HEK293 (cell line): Measurements from ENCODE around the gene AIF1.
A peak's percentile ranks its signal among the peaks of the same experiment; 100 is the strongest.

ENCODE experiments used
- CTCF ChIA-PET: fragments of 350-600 bp; formaldehyde crosslinking; extraction: SDS; loops from one replicate; lab custom pipeline; 2021; ENCODE audit warnings: antibody characterized with exemption; lab: Yijun Ruan, JAX
- POLR2A ChIA-PET: fragments of 300-600 bp; formaldehyde crosslinking; extraction: SDS; loops from one replicate; lab custom pipeline; 2020; ENCODE audit warnings: antibody characterized with exemption, inconsistent platforms; lab: Yijun Ruan, JAX
- H3K27ac ChIP-seq: fragments of 200-500 bp; sonication (Bioruptor generic); 2 replicates; pipeline ENCODE4 v1.5.1; 2014; ENCODE audit warnings: low read depth, low read length, control low read depth, inconsistent platforms; ENCODE audit errors: extremely low read depth
- H3K36me3 ChIP-seq, 2 experiments: fragments of 200-500 bp in 1 of 2; sonication (Bioruptor generic) in 1 of 2; 1 replicate in 1 of 2; 2 replicates in 1 of 2; pipeline ENCODE4 v1.5.1; 2014 to 2017; ENCODE audit warnings: inconsistent platforms in 2 of 2, low read length in 2 of 2; ENCODE audit not compliant: control insufficient read depth in 2 of 2, insufficient read depth in 1 of 2
- H3K4me1 ChIP-seq: fragments of 200-500 bp; sonication (Bioruptor generic); 2 replicates; pipeline ENCODE4 v1.5.1; 2014; ENCODE audit warnings: mild to moderate bottlenecking, low read length, inconsistent platforms; ENCODE audit not compliant: control insufficient read depth, insufficient read depth
- H3K4me3 ChIP-seq: 2 replicates; pipeline ENCODE4 v1.5.1; 2011; ENCODE audit warnings: low read depth, mild to moderate bottlenecking, control low read depth, low read length, moderate library complexity
- H3K9me3 ChIP-seq: fragments of 200-500 bp; sonication (Bioruptor generic); 2 replicates; pipeline ENCODE4 v1.5.1; 2014; ENCODE audit warnings: low read depth, low read length, inconsistent platforms; ENCODE audit not compliant: control insufficient read depth, insufficient read depth
- EGR2 ChIP-seq: fragments of 450-650 bp; formaldehyde crosslinking; IDR thresholded peaks from 2 replicates; pipeline ENCODE4 v1.5.1; 2016; ENCODE audit warnings: low read depth, missing biosample characterization, missing genetic modification characterization
- GLIS2 ChIP-seq: fragments of 450-650 bp; formaldehyde crosslinking; IDR thresholded peaks from 2 replicates; pipeline ENCODE4 v1.5.1; 2016; ENCODE audit warnings: missing biosample characterization, missing genetic modification characterization
- HOXD13 ChIP-seq: sonication (generic); formaldehyde crosslinking; IDR thresholded peaks from 2 replicates; pipeline ENCODE4 v1.8.0; 2022; ENCODE audit warnings: missing genetic modification reagents, borderline replicate concordance
- KLF10 ChIP-seq: fragments of 450-650 bp; IDR thresholded peaks from 2 replicates; pipeline ENCODE4 v1.5.1; 2018; ENCODE audit warnings: missing biosample characterization, mild to moderate bottlenecking, missing genetic modification characterization
- PBX3 ChIP-seq: sonication (generic); formaldehyde crosslinking; IDR thresholded peaks from 2 replicates; pipeline ENCODE4 v1.8.1; 2022; ENCODE audit warnings: mild to moderate bottlenecking, moderate library complexity, missing genetic modification reagents
- YY1 ChIP-seq: fragments of 450-650 bp; formaldehyde crosslinking; IDR thresholded peaks from 2 replicates; pipeline ENCODE4 v1.5.1; 2018; ENCODE audit warnings: missing biosample characterization, missing genetic modification characterization
- ZBTB20 ChIP-seq: fragments of 450-650 bp; formaldehyde crosslinking; IDR thresholded peaks from 2 replicates; pipeline ENCODE4 v1.5.1; 2016; ENCODE audit warnings: missing biosample characterization, missing genetic modification characterization
- ZBTB48 ChIP-seq: fragments of 450-650 bp; formaldehyde crosslinking; IDR thresholded peaks from 2 replicates; pipeline ENCODE4 v1.5.1; 2016; ENCODE audit warnings: missing biosample characterization, missing genetic modification characterization
- ZNF214 ChIP-seq: fragments of 450-650 bp; formaldehyde crosslinking; IDR thresholded peaks from 2 replicates; pipeline ENCODE4 v1.5.1; 2017; ENCODE audit warnings: missing biosample characterization, mild to moderate bottlenecking, missing genetic modification characterization, borderline replicate concordance
- ZNF366 ChIP-seq: fragments of 450-650 bp; formaldehyde crosslinking; conservative IDR thresholded peaks from 2 replicates; pipeline ENCODE4 v1.5.1; 2016; ENCODE audit warnings: missing biosample characterization, missing genetic modification characterization
- ZNF37A ChIP-seq: fragments of 450-650 bp; IDR thresholded peaks from 2 replicates; pipeline ENCODE4 v1.5.1; 2018; ENCODE audit warnings: missing biosample characterization, missing genetic modification characterization
- ZNF560 ChIP-seq: fragments of 450-650 bp; formaldehyde crosslinking; IDR thresholded peaks from 2 replicates; pipeline ENCODE4 v1.5.1; 2017; ENCODE audit warnings: missing biosample characterization, missing genetic modification characterization, borderline replicate concordance
- ZNF585B ChIP-seq: fragments of 450-650 bp; formaldehyde crosslinking; IDR thresholded peaks from 2 replicates; pipeline ENCODE4 v1.5.1; 2016; ENCODE audit warnings: missing biosample characterization, missing genetic modification characterization
- ZNF600 ChIP-seq: fragments of 450-650 bp; formaldehyde crosslinking; IDR thresholded peaks from 2 replicates; pipeline ENCODE4 v1.5.1; 2016; ENCODE audit warnings: missing biosample characterization, missing genetic modification characterization
- ZNF658 ChIP-seq: fragments of 450-650 bp; formaldehyde crosslinking; IDR thresholded peaks from 2 replicates; pipeline ENCODE4; 2016; ENCODE audit warnings: missing biosample characterization, missing genetic modification characterization
- ZNF830 ChIP-seq: fragments of 450-650 bp; IDR thresholded peaks from 2 replicates; pipeline ENCODE4 v1.5.0; 2018; ENCODE audit warnings: missing biosample characterization, missing genetic modification characterization, low read depth, mild to moderate bottlenecking, moderate library complexity
- TF ChIP-seq, protein P1 (sequence below): fragments of 450-650 bp; formaldehyde crosslinking; IDR thresholded peaks from 2 replicates; pipeline ENCODE4; 2016; ENCODE audit warnings: missing biosample characterization, missing genetic modification characterization

The AIF1 gene

GRCh38 chr6:31643818-31644454 is 28.9 kb downstream of the AIF1 start:
- ChIA-PET CTCF (interaction anchor here (0.6 kb wide), 1 partner anchor 246 kb away, joined by 3 read pairs; no protein-coding TSS in a partner anchor), POLR2A (interaction anchor here (0.6 to 3.5 kb wide), 6 partner anchors 9 to 470 kb away, joined by 4 to 20 read pairs (median 6); partner anchors contain the start of genes BAG6 and HSPA1B)
- no peak overlapping the region for H3K4me3 ChIP-seq
- H3K36me3 ChIP-seq, result peaks cover 54 to 95% of the 10 kb centered on the region in 2 experiments
- no peak overlapping the region for H3K27ac ChIP-seq
- H3K9me3 ChIP-seq, result no peaks in the 10 kb centered on the region
- H3K4me1 ChIP-seq, result no peaks in the 10 kb centered on the region
- no peak for TF ChIP-seq PBX3
- TF ChIP-seq ZNF585B (tag by site-specific recombination), result no peak
- TF ChIP-seq ZNF214, result no peak
- TF ChIP-seq ZNF658 (tag by site-specific recombination), result no peak
- TF ChIP-seq EGR2 (tag by site-specific recombination), result 0 out of 2 replicates have a peak, but pooled peaks have one; percentile 8
- peak; percentile 63 for TF ChIP-seq ZNF600 (tag by site-specific recombination)
- peak; percentile 12; the same call in 1 of the 2 replicates for TF ChIP-seq GLIS2 (tag by site-specific recombination)
- TF ChIP-seq, protein P1, sequence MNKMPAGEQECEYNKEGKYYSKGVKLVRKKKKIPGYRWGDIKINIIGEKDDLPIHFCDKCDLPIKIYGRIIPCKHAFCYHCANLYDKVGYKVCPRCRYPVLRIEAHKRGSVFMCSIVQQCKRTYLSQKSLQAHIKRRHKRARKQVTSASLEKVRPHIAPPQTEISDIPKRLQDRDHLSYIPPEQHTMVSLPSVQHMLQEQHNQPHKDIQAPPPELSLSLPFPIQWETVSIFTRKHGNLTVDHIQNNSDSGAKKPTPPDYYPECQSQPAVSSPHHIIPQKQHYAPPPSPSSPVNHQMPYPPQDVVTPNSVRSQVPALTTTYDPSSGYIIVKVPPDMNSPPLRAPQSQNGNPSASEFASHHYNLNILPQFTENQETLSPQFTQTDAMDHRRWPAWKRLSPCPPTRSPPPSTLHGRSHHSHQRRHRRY (tag by site-specific recombination), result no peak

DNA sequence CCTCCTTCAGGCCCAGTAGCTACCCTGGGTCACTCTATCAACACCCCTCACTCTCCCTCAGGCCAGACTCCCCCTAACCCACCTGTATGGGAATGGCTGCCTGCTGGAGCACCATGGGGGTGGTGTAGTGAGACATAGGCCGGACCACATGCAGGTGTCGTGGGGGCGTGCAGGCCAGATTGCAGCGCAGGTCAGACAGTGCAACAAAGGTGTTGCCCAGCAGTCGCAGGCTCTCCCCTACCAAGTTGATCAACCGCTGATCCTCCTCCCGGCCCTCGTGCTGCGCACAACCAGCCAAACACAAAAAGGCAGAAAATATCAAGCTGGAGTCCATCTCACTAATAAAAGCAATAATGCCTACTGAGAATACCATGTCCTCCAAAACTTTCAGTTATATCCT is 30.3 kb downstream of the AIF1 start:
- H3K9me3 ChIP-seq, result no peaks in the 10 kb centered on the region
- peaks cover 63 to 95% of the 10 kb centered on the region in 2 experiments for H3K36me3 ChIP-seq
- CTCF ChIA-PET, result interaction anchor here (0.5 kb wide), 1 partner anchor 548 kb away, joined by 3 read pairs; no protein-coding TSS in a partner anchor
- no peaks in the 10 kb centered on the region for H3K4me1 ChIP-seq
- no peak overlapping the region for H3K27ac ChIP-seq
- H3K4me3 ChIP-seq, result no peak overlapping the region
- TF ChIP-seq YY1 (tag by site-specific recombination) (no peak), ZNF37A (no peak), ZNF830 (tag by site-specific recombination) (no peak), ZNF560 (tag by site-specific recombination) (no peak), KLF10 (tag by site-specific recombination) (no peak)
- POLR2A ChIA-PET, result interaction anchor here (0.7 to 3.5 kb wide), 5 partner anchors 10 to 23 kb away, joined by 3 to 13 read pairs (median 3); partner anchors contain the start of gene APOM

- peaks cover 39 to 58% of the 10 kb centered on the region in 2 experiments for H3K36me3 ChIP-seq
- peak overlapping the region; percentile 85 for H3K4me3 ChIP-seq
- H3K9me3 ChIP-seq, result no peaks in the 10 kb centered on the region
- peak overlapping the region; percentile 87 for H3K27ac ChIP-seq
- POLR2A ChIA-PET, result interaction anchor here (0.6 to 7.7 kb wide), 20 partner anchors 9 to 212 kb away, joined by 3 to 180 read pairs (median 8); partner anchors contain the start of genes ABHD16A, ATP6V1G2, C6orf47 and CLIC1
- H3K4me1 ChIP-seq, result 0 out of 2 replicates have a peak, but pooled peaks cover 6% of the 10 kb centered on the region
- no peak for TF ChIP-seq HOXD13
- TF ChIP-seq ZBTB48 (tag by site-specific recombination), result peak; percentile 88
- TF ChIP-seq ZBTB20 (tag by site-specific recombination), result peak; percentile 85; the same call in 1 of the 2 replicates
- 0 out of 2 replicates have a peak, but pooled peaks have one; percentile 30 for TF ChIP-seq ZNF366
- TF ChIP-seq, all 188 proteins: peak for 3
- CTCF ChIA-PET, result interaction anchor here (0.7 to 2.4 kb wide), 9 partner anchors 9 to 154 kb away, joined by 3 to 16 read pairs (median 3); partner anchors contain the start of genes C6orf47 and GPANK1
Measured at GRCh38 chr6:31651602-31652191, 36.7 kb downstream of the AIF1 start.
